ENCODE measurements around the gene STUB1.

The STUB1 gene

DNA sequence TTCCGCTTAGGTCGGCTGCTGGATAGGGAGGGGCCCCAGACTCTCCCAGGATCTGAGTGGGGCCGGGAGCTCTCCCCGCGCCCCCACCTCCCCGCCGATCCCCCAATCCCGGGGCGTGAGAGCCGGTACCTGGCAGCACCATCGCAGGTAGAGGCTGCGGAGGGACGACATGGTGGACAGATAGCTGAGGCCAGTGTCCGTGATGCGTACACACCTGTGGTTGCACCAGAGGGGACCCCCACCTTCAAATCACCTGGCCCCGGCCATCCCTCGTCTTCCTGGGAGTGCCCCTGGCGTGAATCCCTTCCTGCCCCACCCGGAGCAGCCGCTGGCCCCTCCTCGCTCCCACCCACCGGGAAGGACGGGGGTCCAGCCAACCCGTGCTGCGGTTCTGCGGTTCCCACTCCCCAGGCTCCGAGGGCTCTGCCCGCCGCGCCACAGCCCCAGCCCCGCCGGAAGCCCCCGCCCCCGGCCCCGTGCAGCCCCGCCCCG is 14.7 kb downstream of the STUB1 start:
- no peak for DNase-seq (ENCODE audit: low read depth)

DNA sequence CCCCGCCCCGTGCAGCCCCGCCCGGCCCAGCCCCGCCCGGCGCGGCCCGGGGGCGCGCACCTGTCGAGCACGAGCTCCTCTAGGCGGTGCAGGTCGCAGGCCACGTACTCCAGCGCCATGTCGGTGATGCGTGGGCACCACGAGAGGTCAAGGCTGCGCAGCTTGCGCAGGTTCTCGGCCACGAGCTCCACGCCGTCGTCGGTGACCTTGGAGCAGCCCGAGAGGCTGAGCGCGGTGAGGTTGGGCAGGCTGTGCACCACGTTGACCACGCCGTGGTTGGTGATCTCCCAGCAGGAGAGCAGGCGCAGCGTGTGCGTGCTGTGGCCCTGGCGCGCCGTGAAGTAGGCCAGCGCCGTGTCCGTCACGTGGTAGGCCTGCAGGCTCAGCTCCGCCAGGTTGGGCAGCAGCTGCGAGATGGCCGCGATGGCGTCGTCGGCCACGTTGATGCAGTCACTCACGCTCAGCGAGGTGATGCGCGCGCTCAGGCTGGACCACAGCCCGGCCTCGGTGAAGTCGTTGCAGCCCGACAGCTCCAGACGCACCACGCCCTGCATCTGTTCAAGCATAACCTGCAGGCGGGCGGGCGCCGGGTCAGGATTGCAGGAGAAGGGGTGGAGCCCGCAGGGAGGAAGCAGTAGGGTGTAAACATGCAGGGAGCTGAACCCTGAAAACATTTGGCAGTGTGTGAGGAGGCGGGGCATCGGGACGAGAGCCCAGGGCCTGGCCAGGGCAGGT is 15.3 kb downstream of the STUB1 start:
- DNase-seq (ENCODE audit: low read depth): no peak

- DNase-seq (ENCODE audit: low read depth): no peak
Measured at GRCh38 chr16:698911-699671, 18.9 kb downstream of the STUB1 start.

DNA sequence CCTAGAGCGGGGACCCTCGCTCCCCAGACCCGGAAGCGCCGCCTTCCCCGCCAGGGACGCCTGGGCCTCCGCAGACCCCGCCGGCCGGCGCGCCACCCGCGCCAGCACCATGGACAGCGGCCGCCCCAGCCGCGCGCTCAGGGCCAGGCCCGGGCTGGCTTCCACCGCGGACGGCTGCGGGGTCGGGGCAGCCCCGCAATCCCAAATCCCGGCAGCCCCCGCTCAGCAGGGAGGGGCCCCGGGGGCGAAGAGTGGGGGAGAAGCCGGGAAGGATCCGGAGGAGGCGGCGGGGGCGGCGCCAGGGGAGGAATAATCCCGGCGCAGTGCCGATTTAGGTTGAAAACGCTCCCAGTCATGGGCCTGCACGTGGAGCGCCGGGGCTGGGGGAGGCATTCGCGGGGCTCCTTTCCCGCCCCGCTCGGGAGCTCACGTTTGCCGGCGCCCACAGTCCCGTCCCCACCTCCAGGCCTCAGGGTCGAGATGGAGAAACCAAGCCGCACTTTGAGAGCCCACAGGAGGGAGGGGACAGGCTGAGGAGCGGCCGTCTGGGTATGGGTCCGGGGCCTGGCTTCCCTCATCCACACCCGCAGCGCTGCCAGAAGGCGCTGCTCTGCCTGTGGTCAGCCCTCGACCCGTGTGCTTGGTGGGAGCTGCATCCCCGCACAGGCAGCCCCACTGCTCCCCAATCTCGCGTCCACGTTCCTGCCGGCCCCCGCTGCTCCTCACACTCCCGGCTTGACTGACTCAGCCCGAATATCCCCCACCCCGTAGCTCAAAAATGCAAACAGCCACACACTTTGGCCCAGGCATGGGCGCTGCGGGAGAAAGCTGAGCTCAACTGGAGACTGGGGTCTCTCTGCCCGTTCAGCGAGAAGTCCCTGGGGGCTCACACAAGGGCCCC is 20.7 kb downstream of the STUB1 start:
- no peak for DNase-seq (ENCODE audit: low read depth)

- no peak for DNase-seq (ENCODE audit: low read depth)
Measured at GRCh38 chr16:702341-702740, 22.1 kb downstream of the STUB1 start.

- DNase-seq (ENCODE audit: low read depth): no peak
Measured at GRCh38 chr16:703406-703805, 23.2 kb downstream of the STUB1 start.

GRCh38 chr16:704047-704446 is 23.8 kb downstream of the STUB1 start:
- DNase-seq (ENCODE audit: low read depth): no peak

DNA sequence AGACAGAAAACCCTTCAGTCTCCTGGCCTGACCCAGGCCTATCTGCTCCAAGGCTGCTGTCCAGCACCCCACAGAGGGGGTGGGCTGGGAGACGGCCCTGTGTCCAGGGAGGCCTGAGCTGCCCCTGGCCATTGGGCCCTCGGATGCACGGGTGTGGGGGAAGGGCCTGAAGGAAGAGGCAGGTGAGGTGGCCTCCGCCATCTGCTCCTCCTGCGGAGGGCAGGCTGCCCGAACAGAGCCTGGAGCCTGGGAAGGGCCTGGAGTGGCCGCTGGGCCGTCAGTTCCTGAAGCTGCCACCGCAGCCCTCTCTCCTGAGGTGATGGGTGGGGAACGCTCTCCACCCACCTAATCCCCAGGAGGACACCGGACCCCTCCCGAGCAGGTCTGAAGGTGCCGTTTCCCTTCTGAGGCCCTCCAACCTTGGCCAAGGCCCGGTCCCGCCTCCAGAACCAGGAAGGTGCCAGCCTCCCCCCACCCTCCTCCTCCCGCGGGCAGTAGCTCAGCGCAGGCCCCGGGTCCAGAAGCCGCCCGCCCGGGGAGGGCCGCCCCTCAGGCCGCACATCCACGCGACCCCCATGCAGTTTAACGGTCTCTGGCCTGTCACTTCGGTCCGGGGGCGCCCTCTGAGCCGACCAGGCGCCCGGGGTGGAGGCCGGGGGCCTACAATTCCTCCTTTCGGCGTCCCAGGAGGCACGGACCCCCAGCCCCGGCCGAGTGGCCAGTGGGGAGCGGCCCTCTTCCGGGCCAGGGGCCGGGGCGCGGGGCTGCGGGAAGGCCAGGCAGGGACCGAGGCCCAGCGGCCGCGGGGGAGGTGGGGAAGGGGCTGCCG is 24.6 kb downstream of the STUB1 start:
- DNase-seq (ENCODE audit: low read depth): no peak

GRCh38 chr16:705431-706188 is 25.4 kb downstream of the STUB1 start, which contains the start of gene FBXL16:
Gene FBXL16 (minus strand): TSS chr16:705801. CDS start chr16:697405, 8,396 bp downstream.
- DNase-seq (ENCODE audit: low read depth): no peak

DNA sequence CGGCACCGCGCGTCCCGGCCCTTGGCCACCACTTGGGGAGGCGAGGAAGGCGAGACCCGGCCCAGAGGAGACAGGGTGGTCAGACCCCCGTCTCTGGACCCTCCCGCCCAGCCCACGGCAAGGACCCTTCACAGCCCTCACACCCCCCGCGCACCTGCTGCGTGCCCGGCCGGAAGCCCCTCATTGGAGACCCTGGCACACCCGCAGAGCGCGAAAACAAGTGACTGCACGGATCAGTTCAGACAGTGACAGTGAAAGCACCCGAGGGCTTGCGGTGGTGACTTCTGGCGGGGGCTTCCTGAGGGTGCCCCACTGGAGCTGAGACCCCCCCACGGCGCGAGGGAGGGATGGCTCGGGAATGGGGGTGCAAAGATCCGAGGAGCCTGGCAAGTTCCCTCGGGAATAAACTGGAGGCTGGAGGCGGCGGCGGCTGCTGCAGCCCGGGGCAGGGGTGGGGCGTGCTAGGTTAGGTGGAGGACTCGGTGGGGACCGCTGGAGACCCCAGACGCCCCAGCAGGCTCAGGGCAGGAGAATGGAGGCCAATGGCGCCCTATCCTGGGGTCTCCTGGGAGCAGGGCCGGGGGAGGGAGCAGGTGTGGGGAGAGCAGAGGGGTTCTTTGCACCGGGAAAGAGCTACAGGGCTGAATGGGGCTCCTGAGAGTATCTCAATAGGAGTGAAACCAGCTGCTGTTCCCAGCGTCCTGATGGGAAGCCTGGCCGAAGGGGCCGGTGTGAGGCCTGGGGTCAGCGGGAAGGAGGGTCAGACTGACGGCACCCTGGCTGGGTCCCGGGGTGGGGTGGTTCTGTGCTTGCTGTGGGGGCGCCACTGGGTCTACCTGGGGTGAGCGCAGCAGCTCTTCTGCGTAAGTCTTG is 26.2 kb downstream of the STUB1 start:
- DNase-seq (ENCODE audit: low read depth): no peak

GRCh38 chr16:707062-707538 is 26.9 kb downstream of the STUB1 start:
- no peak for DNase-seq (ENCODE audit: low read depth)

GRCh38 chr16:708019-708418 is 27.8 kb downstream of the STUB1 start:
- no peak for DNase-seq (ENCODE audit: low read depth)

DNA sequence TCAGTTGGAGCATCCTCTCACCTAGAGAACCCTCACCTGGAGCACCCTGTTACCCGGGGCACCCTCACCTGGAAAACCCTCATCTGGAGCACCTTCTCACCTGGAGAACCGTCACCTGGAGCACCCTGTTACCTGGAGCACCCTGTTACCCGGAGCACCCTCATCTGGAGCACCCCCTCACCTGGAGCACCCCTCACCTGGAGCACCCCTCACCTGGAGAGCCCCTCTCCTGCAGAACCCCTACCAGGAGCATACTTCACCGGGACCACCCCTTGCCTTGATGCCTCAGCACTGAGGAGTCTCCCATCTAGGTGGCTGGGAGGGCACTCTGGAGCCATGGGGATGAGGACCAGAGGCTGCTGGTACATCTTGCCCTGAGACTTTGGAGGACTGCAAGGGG is 28.7 kb downstream of the STUB1 start:
- no peak for DNase-seq (ENCODE audit: low read depth)

- DNase-seq (ENCODE audit: low read depth): no peak
Measured at GRCh38 chr16:709566-710499, 29.6 kb downstream of the STUB1 start.

- no peak for DNase-seq (ENCODE audit: low read depth)
Measured at GRCh38 chr16:710500-711075, 30.4 kb downstream of the STUB1 start.

DNA sequence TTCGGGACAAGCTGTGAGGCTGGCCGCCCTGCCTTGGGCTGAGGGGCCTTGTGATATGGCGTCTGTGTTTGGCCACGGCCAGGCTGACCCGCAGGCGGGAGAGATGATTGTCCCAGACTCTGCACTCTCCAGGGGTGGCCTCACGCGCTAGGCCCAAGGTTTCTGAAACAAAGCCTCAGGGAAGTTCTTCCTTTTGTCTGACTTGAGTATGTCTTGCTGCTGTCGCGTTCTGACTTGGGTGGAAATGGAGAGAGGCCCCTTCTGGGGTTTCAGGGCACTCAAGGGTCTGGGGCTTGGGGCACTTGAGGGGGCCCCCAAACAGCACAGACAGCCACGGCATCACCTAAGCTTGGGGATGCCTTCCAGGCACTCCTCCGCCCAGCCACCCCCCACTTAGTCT is 30.9 kb downstream of the STUB1 start:
- DNase-seq (ENCODE audit: low read depth): no peak

GRCh38 chr16:711548-712320 is 31.5 kb downstream of the STUB1 start:
- DNase-seq (ENCODE audit: low read depth): no peak

Measured in GM04504 (cell line).